ENCODE measurements around the gene WDR90.

- TF ChIP-seq, protein P1, sequence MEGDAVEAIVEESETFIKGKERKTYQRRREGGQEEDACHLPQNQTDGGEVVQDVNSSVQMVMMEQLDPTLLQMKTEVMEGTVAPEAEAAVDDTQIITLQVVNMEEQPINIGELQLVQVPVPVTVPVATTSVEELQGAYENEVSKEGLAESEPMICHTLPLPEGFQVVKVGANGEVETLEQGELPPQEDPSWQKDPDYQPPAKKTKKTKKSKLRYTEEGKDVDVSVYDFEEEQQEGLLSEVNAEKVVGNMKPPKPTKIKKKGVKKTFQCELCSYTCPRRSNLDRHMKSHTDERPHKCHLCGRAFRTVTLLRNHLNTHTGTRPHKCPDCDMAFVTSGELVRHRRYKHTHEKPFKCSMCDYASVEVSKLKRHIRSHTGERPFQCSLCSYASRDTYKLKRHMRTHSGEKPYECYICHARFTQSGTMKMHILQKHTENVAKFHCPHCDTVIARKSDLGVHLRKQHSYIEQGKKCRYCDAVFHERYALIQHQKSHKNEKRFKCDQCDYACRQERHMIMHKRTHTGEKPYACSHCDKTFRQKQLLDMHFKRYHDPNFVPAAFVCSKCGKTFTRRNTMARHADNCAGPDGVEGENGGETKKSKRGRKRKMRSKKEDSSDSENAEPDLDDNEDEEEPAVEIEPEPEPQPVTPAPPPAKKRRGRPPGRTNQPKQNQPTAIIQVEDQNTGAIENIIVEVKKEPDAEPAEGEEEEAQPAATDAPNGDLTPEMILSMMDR (IDR thresholded peaks at IDR 0.05) = no peak
- no peak for TF ChIP-seq EZH2 (IDR thresholded peaks at IDR 0.05)
Observed at GRCh38 chr16:640614-641013, 8.6 kb upstream of the WDR90 start.
